Measurements from ENCODE around the gene DOCK9.

The DOCK9 gene

DNA sequence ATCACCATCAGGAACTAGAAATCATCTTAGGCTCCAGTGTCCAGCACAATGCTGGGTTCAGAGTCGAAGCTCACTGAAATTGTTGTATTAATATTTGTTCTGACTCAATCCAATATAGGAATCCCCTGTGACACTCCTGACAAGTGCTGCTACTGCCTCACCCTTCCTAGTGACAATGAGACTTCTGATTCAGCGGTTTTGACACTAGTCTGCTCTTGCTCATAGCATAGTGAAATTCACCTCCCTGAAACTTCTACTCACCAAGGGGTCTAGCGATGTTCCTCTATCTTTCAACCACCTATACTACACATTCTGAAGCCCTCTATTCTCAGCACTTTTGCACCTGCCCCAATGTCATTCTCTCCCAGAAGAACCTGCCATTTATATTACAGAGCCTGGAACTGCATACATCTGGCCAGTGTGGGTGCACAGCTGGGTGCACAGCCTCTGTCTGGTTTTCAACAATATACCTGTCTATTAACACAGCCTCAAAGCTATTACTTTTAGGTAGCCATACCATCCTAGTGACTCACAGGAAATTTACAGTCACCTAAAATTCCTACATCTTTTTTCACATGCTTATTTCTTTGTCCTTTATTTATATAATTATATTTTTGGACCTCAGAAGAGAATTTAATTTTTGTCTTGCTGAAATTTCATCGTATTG is 88.3 kb downstream of the DOCK9 start:
- FAIRE-seq (no peak), DNase-seq (ENCODE audit: low spot score) (no peak)

DNA sequence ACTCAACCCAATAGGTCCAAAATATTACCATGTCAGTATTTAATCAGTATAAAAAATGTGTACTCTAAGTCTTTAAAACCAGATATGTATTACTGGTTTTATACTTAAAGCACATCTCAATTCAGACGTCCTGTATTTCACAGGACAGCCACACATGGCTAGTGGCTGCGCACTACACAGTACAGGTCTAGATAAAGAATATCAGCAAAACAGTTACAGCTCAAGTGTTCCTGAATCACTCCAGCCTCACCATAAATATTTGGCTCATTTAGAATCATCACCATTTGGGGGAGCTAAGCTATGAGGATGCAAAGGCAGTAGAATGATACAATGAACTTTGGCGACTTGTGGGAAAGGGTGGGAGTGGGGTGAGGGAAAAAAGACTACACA is 89.0 kb downstream of the DOCK9 start:
- no peak for FAIRE-seq
- no peak for DNase-seq (ENCODE audit: low spot score)

DNA sequence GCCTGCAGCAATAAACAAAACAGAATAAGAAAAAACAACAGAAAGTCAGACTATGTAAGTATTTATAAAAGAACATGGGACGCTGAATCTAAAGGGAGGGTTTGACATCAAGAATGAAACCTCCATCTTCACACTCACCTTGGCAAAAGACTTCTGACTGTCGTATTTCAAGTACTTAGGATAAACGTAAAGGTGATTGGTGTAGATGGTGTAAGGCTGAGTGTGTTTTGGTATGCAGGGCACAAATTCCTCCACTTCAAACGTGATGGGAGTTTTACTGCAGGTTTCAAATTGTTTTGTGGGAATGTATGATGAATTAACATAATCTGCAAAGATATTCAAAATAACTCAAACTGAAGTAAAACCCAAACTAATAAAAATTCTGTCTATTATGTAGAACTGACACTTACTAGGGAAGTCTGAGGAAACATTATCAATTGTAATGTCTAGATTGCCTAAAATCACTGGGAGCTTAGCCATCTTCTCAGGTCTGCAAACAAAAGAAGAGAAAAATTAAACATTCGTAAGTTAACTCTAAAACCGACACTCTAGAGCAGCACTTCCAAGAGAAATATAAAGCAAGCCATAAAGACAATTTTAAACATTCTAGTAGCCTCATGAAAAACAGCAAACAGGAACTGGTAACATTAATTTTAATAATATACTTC is 89.5 kb downstream of the DOCK9 start:
- FAIRE-seq (no peak), DNase-seq (ENCODE audit: low spot score) (no peak)

DNA sequence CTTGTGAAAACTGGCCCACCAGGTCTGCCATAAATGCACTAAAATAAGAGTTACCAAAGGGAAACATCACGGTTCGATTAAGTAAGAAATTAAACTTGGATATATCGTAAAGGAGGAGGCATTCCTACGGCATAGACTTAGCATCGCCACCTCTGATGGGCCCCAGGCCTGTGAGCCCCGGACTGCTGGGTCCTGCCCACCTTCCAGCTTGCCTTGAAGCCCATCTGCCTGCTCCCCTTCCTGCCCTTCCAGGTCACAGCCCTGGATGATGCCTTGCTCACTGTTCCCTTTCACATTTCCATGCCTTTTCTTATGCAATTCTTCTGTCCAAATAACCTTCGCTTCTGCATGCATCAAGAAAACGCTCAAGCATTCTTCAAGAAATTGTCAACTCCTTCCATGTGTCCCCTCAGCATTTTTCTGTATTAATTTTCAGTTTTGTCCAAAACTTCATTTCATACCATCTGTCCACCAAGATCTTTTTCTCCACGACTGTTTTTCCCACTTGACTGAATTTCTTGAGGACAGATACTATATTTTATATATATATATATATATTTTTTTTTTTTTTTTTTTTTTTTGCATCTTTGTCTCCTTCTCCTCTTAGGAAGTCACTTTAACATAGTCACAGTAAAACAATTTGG is 91.2 kb downstream of the DOCK9 start:
- FAIRE-seq (no peak), DNase-seq (ENCODE audit: low spot score) (no peak)

DNA sequence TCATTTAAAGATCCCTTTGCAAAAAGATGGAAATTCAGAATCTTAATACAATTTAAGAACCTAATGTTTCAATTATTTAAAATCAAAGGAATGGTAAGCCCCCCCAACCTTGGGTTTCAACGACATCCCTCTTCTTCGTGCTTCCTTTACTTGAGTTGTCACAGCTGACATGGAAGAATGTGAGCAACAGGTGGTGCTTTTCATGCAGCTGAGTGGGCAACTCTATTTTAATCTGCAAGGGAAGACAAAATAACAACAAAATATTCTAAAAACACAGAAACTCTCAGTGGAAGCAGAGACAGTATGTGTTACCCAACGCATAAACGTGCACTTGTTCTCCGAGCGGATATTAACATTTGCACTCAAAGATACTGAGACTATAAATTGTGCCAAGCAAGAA is 92.3 kb downstream of the DOCK9 start:
- no peak for DNase-seq (ENCODE audit: low spot score)
- FAIRE-seq = no peak

DNA sequence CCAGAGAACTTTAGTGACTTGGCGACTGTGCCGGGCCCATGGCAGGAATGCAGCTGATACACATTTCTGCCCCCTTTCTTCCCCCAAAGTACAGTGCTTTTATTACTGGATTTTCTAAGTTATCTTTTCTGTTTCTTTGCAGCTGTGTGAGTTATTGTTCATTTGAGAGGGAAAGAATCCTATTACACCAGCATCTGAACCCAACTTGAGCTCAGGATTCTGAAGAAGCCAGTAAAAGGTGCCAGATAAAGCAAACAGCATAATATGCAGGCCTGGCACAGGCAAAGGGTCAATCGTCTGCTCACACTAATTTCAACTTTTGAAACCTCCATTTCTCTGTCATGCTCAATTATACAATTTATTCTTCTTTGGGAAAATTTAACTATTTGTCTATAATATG is 93.9 kb downstream of the DOCK9 start:
- DNase-seq (ENCODE audit: low spot score) (no peak), FAIRE-seq (no peak)

DNA sequence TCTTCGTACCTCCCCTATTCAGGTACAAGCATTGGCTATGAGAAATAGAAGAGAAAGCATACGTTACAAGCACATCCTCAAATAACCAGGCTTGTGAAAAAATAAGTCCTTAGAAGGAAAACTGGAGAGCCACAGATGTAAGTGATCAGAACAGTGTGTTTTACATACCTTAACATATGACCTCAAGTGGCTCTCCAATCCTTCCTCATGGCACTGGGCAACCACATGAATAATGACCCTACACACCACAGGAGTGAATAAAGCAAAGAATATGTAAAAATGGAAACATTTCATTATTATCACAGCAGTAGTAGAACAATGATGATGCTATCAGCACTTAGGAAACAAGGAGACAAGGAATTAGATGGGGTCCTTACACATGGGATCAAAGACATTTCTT is 96.5 kb downstream of the DOCK9 start:
- DNase-seq (ENCODE audit: low spot score) (no peak), FAIRE-seq (no peak)

DNA sequence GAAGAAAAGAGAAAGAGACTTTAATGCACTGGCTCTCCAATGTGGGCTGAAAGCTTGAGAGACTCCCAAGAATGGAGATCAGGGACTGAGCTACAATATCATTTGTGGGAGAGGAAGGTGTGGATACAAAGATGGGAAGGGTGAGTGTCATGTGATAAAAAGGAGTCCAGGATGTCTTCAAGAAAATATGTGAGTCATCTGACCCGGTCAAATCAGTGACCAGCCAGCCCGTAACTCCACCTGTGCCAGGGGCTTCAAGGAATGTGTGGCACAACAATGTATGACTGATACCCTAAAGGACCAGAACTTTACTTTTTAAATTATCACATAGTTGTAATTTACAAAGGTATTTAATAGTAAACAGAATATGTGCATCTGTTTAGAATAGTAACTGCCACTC is 97.2 kb downstream of the DOCK9 start:
- DNase-seq (ENCODE audit: low spot score) (no peak), FAIRE-seq (no peak)

DNA sequence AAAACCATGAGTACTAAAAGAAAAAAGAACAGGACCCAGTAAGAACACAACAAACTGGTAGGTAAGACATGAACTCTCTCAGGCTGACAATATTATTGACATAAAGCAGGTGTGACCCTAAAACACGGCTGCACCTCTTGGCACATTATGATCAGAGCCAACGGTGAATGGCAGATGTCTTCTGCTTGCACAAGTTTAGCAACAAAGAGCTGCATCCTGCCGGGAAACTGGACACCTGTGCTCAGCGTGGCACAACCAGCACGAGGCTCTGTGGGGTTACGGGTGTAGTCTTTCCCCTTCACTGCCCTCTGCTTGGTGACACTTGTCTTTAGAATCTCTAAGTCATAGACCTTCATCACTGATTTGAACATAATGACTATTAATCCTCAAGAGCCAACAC is 97.9 kb downstream of the DOCK9 start:
- DNase-seq (ENCODE audit: low spot score) (no peak), FAIRE-seq (no peak)

DNA sequence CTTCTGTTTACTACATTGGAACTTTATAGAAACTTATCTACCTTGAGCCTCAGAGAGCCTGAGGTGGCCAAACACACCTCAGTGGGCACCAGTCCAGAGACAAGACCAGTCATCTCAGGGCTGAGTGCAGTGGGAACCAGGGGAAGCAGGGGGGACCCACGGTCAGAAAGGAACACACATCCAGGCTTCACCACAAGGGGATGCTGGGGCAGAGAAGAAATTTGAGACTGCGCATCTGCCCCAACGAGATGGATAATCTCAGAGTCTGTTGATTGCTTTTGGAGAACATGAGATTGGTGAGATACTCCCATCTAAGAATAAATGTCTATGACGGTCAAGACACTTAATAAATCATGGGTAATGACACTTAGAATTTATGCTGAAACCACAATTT is 98.7 kb downstream of the DOCK9 start:
- no peak for DNase-seq (ENCODE audit: low spot score)
- no peak for FAIRE-seq

DNA sequence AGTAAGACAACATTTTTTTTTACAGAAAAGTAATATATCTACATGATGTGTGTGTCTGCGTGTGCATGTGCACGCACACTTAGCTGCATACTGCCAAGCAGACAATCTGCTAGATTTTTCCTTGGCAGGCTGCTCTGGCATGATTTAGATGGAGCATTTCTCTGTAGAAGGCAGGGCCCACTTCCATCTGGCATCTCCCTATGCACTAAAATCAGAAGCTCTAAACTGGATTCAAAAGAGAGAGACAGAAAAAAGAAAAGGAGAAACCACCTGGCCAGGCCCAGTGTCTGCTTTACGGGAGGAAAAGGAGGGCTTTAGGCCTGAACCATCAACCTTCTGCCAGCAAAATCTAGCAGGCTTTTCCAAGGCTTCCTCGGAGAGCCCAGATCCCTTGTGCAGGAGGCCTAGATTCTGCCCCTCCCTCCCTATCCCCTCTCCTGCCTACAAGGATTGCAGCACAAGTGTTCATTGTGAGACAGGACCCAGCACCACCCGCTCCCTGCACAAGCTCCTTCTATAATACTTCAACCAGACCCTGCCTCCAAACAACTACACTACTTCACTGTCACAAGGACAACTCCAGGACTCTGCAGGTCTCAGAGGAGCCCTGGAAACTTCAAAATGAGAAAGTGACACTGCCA is 99.3 kb downstream of the DOCK9 start:
- no peak for DNase-seq (ENCODE audit: low spot score)
- FAIRE-seq = no peak

DNA sequence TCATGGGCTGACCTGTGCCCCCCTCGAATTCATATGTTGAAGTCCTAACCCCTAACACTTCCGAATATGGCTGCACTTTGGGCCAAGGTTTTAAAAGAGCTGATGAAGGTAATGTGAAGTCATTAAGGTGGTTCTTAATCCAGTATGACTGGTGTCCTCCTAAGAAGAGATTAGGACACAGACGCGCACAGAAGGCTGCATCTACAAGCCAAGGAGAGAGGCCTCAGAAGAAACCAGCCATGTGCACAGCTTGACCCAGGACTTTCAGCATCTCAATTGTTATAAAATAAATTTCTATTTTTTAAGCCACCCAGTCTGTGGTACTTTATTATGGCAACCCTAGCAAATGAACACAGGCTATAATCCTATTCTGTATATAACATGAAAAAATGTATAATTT is 99.9 kb downstream of the DOCK9 start:
- DNase-seq (ENCODE audit: low spot score) (no peak), FAIRE-seq (no peak)

DNA sequence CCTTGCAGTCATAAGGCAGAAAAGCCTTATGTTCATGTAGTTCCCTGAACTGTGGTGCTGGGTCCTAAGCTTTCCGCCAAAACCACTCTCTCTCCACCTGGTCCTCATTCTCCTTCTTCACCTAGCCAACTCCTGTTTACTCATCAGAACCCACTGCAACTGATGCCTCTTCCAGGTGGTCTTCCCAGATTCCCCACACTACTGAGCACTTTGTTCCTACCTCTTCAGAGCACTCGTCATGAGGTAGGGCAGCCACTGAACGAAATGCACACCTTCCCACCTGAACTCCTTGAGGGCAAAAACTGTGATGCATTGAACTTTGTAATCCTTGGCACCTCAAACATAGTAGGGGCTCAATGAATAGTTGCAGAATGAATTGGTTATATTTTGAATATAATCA is 100.4 kb downstream of the DOCK9 start:
- FAIRE-seq = no peak
- DNase-seq (ENCODE audit: low spot score) = no peak

DNA sequence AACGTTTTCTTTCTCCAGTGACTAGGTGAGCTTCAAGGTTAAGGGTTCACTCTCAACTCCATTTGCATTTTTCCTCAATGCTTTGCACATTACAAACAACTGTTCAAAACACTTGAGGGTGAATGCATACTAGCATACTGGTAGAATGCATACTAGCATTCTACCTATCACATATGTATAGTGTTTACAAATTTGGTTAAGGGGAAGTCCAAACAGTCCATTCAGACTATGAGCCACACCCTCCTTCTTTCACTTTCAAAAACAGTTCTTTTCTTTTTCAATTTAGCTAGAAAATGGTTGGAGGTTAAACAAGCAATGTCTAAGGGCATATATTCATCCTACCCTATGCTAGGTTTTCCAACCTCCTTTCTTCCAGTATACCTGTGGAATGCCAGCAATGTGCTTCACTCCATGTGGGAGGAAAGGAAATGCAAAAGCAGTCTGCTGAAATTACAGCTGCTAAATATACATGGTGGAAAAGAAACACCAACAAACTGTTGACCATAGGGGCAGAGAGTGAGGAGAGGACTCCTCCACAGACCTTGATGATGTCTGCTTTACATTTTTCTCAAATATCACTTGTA is 102.6 kb downstream of the DOCK9 start:
- DNase-seq (ENCODE audit: low spot score) (no peak), FAIRE-seq (no peak)

DNA sequence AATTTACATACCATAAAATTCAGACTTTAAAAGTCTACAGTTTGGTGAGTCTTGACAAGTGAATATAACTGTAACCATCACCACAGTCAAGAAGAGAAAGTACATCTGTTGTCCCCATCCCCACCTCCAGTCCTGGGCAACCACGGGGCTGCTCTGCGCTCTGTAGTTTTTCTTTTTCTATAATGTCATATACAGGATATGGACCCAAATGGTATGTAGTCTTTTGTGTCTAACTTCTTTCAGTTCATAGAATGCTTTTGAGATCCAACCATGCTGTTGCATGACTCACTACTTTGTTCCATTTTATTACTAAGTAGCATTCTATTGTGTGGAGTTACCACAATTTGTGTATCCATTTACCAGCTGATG is 103.9 kb downstream of the DOCK9 start:
- no peak for DNase-seq (ENCODE audit: low spot score)
- no peak for FAIRE-seq

DNA sequence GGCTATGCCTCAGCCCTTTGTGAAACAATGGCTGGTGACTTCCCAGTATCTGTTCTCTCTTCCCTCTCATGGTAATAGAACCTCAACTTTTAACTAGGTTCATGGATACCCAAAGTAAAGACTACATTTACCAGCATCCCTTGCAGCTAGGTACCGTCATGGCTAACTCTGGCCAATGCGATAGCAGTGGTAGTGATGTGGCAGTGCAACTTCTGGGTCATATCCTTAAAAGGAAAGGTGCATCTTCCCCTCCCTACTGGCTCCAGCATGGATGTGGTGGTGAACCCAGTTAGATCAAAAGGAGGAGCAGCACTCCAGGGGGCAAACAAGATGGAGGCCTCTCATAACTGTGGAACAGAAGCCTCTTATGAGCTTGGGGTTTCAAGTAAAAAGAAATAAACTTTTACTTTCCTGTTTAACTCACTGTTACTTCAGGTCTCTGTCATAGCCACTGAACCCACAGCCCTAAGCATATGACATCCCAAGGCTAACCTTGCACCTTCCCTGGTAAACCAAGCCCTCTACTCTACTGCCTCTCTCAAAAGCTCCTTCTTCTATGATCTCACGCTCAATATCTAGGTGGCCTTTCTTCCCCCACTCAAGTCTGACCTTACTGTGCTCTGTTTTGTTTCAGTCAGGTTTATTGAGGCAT is 104.4 kb downstream of the DOCK9 start:
- DNase-seq (ENCODE audit: low spot score) (no peak), FAIRE-seq (no peak)

DNA sequence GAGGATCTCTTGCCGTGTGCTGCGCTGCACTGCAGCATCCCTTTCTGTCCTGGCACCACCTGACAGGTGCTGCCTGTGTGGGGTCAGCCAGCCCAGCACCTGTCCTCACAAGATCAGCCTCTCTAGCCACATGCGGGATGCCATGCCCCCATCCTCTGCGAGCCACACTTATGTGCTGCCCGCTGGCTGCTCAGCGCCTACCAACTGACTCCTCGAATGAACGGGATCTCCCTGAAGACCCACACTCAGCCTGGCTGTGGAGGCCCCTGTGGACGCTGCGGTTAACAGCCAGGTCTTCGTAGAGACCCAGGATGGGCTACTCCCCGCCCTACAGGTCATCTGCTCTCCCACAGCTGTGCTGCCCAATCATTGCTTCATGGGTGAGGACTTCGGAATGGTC is 106.1 kb downstream of the DOCK9 start:
- DNase-seq (ENCODE audit: low spot score) (no peak), FAIRE-seq (no peak)

DNA sequence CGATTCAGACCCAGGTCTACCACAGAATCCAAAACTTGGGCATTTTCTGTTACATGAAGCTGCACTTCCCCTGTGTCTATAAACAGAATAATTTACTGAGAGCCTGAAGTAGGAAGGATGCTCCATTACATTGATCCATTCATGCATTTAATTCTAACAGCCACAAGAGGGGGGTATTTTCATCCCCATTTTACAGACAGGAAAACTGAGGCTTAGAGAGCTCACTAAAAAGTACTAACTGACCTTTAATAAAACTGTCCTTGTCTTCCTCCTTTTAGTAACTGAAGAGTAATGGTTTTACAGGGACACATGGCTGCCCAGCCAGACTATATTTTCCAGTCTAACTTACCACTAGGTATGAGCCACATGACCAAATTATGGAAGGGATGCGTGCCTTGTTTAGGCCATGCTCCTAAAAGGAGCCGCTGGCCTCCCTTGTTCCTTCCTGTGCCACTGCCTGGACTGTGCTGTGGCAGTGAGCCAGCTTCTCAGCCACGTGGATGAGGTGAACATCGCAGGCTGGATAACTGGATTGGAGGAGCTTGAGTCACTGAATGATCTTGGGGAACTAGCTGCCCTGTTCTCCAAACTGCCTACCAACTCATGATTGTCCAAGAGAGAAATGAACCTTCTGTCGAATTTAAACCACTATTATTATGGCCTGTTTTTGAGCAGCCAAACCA is 108.3 kb downstream of the DOCK9 start:
- DNase-seq (ENCODE audit: low spot score) (no peak), FAIRE-seq (no peak)

DNA sequence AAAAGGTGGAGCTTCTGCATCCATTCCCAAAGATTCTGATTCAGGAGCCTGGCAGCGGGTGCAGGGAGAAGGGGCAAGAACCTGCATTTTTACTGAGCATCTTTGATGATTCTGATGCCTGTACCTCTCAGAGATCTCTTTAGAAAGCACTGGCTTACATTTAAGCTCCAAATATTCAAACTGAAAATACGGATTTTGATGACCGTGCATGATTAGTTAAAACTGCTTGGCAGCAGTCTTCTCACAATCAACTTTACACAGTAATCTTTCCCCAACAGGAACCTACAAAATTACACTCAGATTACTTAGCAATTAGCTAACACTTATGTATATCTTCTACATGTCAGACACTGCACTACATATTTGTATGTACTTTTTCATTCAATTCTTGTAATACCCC is 108.9 kb downstream of the DOCK9 start:
- FAIRE-seq (no peak), DNase-seq (ENCODE audit: low spot score) (no peak)

DNA sequence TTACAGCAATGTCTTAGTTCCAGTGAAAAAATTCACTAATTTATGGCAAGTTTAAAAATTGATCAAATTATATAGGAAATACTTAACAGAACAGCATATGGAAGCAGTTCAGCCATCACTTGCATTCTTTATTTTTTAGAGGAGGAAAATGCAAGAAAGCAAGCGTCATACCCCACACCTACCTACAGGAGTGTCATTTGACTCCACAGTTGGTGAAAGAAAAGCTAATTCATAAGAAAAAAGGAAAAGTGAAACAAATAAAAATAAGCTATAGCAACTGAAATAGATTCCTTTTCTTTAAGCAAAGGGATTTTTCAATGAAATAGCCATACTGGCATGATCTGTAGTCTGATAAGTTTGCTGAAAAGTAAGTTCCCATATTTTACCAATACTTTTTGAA is 111.0 kb downstream of the DOCK9 start:
- DNase-seq (ENCODE audit: low spot score) (no peak), FAIRE-seq (no peak)

DNA sequence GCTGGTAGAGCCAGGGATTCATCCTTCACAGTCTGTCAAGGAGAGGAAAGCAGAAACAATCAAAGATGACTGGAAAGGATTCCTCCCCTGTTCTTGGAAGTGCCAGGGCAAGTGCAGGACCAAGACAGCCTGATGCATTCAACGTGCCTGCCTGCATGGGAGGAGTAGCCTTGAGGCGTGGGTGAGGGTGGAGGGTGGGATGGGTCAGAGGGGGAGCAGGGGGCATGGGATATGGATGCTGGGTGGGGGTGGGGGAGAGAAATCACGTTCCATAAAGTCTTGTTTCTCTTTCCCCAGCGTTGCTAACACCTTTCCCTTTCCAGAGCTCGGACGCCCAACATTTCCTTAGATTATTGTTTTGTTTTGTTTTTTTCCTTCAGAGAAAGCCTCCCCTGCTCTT is 117.4 kb downstream of the DOCK9 start:
- no peak for DNase-seq (ENCODE audit: low spot score)
- no peak for FAIRE-seq

Data from RCC 7860 (cell line).